OCI-LY3 (cell line): Measurements from ENCODE around the gene MRPL20.
A peak's percentile ranks its signal among the peaks of the same experiment; 100 is the strongest.

Experiments used
- H2AFZ ChIP-seq: fragments of 200-600, 300-600 bp; shearing (Covaris generic); 2 replicates; pipeline ENCODE4 v1.6.0; 2014; ENCODE audit warnings: antibody characterized with exemption, low read depth, low read length
- H3K27ac ChIP-seq: fragments of 200-600, 300-600 bp; sonication (generic); 2 replicates; pipeline ENCODE4 v1.5.1; 2014; ENCODE audit warnings: mild to moderate bottlenecking, low read length, moderate library complexity, mixed read lengths
- H3K27me3 ChIP-seq: fragments of 200-600, 300-600 bp; sonication (generic); 2 replicates; pipeline ENCODE4 v1.6.1; 2014; ENCODE audit warnings: low read depth, low read length, mixed read lengths
- H3K36me3 ChIP-seq: fragments of 200-600, 300-600 bp; sonication (generic); replicated peaks from 2 replicates; pipeline ENCODE3; 2014; ENCODE audit warnings: low read depth, low read length, mixed read lengths
- H3K4me1 ChIP-seq: fragments of 300-600, 200-600 bp; sonication (generic); 2 replicates; pipeline ENCODE4 v1.6.1; 2014; ENCODE audit warnings: low read length, mixed read lengths
- H3K4me2 ChIP-seq: fragments of 200-600, 300-600 bp; sonication (generic); 2 replicates; pipeline ENCODE4 v1.6.1; 2014; ENCODE audit warnings: low read length, mixed read lengths
- H3K4me3 ChIP-seq: fragments of 300-600, 200-600 bp; sonication (generic); 2 replicates; pipeline ENCODE4 v1.5.1; 2014; ENCODE audit warnings: antibody characterized with exemption, mild to moderate bottlenecking, low read length, moderate library complexity
- H3K79me2 ChIP-seq: fragments of 300-600, 200-600 bp; shearing (Covaris generic); 2 replicates; pipeline ENCODE4 v1.6.1; 2014; ENCODE audit warnings: mild to moderate bottlenecking, low read length, mixed read lengths
- H3K9ac ChIP-seq: fragments of 300-600, 200-600 bp; shearing (Covaris generic); 2 replicates; pipeline ENCODE4 v1.6.0; 2014; ENCODE audit warnings: mild to moderate bottlenecking, low read length, moderate library complexity
- H3K9me3 ChIP-seq: fragments of 200-600, 300-600 bp; shearing (Covaris generic); 2 replicates; pipeline ENCODE4 v1.6.1; 2014; ENCODE audit warnings: low read length, mixed read lengths; ENCODE audit not compliant: insufficient read depth
- H4K20me1 ChIP-seq: fragments of 200-600, 300-600 bp; sonication (generic); 2 replicates; pipeline ENCODE4 v1.6.1; 2016; ENCODE audit warnings: low read length, mixed read lengths; ENCODE audit not compliant: insufficient read depth
- CTCF ChIP-seq: fragments of 200-600, 300-600 bp; sonication (generic); IDR thresholded peaks from 2 replicates; pipeline ENCODE4 v1.5.1; 2014; ENCODE audit warnings: antibody characterized with exemption, low read length, low read depth
- EZH2phosphoT487 ChIP-seq: fragments of 200-600 bp; shearing (Covaris generic); IDR thresholded peaks from 2 replicates; pipeline ENCODE4 v1.6.1; 2018; ENCODE audit warnings: antibody characterized with exemption, mixed run types, low read depth

The MRPL20 gene

GRCh38 chr1:1361982-1362423, 45.1 kb downstream of the MRPL20 start:
- TF ChIP-seq EZH2phosphoT487 (no peak), CTCF (no peak)
- Histone ChIP-seq H3K27me3 (peaks cover 17% of the 10 kb centered on the region), H3K4me3 (no peak overlapping the region), H3K9ac (no peak overlapping the region), H2AFZ (no peak overlapping the region), H3K9me3 (peaks cover 6% of the 10 kb centered on the region; the same call in 1 of the 2 replicates), H3K79me2 (no peaks in the 10 kb centered on the region), H3K27ac (no peak overlapping the region), H3K36me3 (no peaks in the 10 kb centered on the region), H3K4me1 (peaks cover 17% of the 10 kb centered on the region; the same call in 1 of the 2 replicates), H4K20me1 (no peaks in the 10 kb centered on the region), H3K4me2 (peak overlapping the region; percentile 29)

GRCh38 chr1:1361233-1361981, 45.7 kb downstream of the MRPL20 start:
- Histone ChIP-seq H2AFZ (no peak overlapping the region), H3K4me3 (no peak overlapping the region), H3K4me1 (peaks cover 17% of the 10 kb centered on the region; the same call in 1 of the 2 replicates)

GRCh38 chr1:1360506-1361169, 46.5 kb downstream of the MRPL20 start:
- Histone ChIP-seq H3K9ac (no peak overlapping the region), H3K27ac (no peak overlapping the region), H3K4me1 (peaks cover 20% of the 10 kb centered on the region; the same call in 1 of the 2 replicates), H3K9me3 (no peaks in the 10 kb centered on the region), H3K4me2 (no peak overlapping the region), H3K27me3 (peaks cover 17% of the 10 kb centered on the region), H3K4me3 (no peak overlapping the region), H4K20me1 (no peaks in the 10 kb centered on the region), H3K79me2 (no peaks in the 10 kb centered on the region), H3K36me3 (no peaks in the 10 kb centered on the region), H2AFZ (no peak overlapping the region)
- no peak for TF ChIP-seq EZH2phosphoT487
- TF ChIP-seq CTCF: no peak

More at GRCh38 chr1:1361233-1361981, 45.7 kb downstream of the MRPL20 start:
- TF ChIP-seq EZH2phosphoT487: no peak
- no peak for TF ChIP-seq CTCF
- Histone ChIP-seq H3K36me3 (no peaks in the 10 kb centered on the region), H3K9me3 (peaks cover under 1% of the 10 kb centered on the region; the same call in 1 of the 2 replicates), H3K9ac (no peak overlapping the region), H3K27ac (no peak overlapping the region), H4K20me1 (no peaks in the 10 kb centered on the region), H3K79me2 (no peaks in the 10 kb centered on the region), H3K27me3 (peaks cover 17% of the 10 kb centered on the region), H3K4me2 (peak overlapping the region; percentile 29; the same call in 1 of the 2 replicates)
